ENCODE measurements around the gene GNG13. TPM values are rescaled to one million over a fixed set of nuclear protein-coding genes. Genes with fewer than 3 reads are reported as not detected.

GNG13 gene
- total RNA-seq, 2 experiments from 2014 or later, result not detected

- no peak overlapping the region for H3K4me3 Mint-ChIP-seq
- peaks cover 3% of the 10 kb centered on the region for H3K27me3 Mint-ChIP-seq
- no peaks in the 10 kb centered on the region for H3K9me3 Mint-ChIP-seq
- intact Hi-C loops (cut with micrococcal nuclease), result no loop called here
- DNase-seq (no peak), ATAC-seq (no peak)
- ChIA-PET CTCF (interaction anchor here (1.4 kb wide), 1 partner anchor 90 kb away, joined by 5 read pairs; no protein-coding TSS in a partner anchor), POLR2A (interaction anchor here (1.0 to 1.6 kb wide), 3 partner anchors 19 to 234 kb away, joined by 3 to 4 read pairs (median 4); no protein-coding TSS in a partner anchor)
- H3K27ac Mint-ChIP-seq, result no peak overlapping the region
- TF ChIP-seq, protein P1, sequence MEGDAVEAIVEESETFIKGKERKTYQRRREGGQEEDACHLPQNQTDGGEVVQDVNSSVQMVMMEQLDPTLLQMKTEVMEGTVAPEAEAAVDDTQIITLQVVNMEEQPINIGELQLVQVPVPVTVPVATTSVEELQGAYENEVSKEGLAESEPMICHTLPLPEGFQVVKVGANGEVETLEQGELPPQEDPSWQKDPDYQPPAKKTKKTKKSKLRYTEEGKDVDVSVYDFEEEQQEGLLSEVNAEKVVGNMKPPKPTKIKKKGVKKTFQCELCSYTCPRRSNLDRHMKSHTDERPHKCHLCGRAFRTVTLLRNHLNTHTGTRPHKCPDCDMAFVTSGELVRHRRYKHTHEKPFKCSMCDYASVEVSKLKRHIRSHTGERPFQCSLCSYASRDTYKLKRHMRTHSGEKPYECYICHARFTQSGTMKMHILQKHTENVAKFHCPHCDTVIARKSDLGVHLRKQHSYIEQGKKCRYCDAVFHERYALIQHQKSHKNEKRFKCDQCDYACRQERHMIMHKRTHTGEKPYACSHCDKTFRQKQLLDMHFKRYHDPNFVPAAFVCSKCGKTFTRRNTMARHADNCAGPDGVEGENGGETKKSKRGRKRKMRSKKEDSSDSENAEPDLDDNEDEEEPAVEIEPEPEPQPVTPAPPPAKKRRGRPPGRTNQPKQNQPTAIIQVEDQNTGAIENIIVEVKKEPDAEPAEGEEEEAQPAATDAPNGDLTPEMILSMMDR (IDR thresholded peaks at IDR 0.05), result no peak
- peaks cover 3% of the 10 kb centered on the region for H3K4me1 Mint-ChIP-seq (ENCODE audit: low read depth)
- peaks cover 15% of the 10 kb centered on the region for H3K36me3 Mint-ChIP-seq (ENCODE audit: low read depth)
Observed at GRCh38 chr16:801584-802363, 1.2 kb upstream of the GNG13 start.

DNA sequence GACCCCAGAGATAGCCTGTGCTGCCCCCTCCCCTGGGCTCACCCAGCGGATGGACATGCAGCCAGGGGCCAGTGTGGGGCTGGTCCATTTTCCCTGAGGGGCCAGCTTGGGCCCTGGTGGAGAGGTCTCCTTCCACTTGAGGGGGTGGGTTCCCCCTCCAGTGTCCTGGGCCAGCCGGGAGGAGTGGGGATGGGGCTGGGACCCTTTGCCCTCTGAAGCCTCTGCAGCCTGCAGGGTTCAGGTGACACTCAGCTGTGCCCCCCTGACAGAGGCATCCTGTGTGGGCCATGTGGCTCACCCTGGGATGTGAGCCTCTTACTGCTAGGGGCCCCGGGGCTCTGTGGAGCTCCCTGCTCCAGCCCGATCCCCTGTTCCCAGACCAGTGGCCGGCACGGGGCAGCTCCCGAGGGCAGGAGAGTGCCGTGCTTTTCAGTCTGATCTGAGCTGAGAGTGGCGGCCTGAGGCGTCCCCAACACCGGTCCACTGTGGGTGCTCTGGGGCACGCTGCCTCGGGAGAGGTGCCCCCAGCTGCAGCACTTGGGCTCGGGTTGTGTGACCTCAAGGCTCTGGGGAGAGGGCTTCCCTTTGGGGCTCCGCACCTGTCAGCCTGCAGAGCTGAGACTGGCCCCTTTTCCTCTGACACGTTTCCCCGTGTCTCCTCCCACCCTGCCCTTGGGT, 439 bp upstream of the GNG13 start:
- no peak for ATAC-seq
- POLR2A ChIA-PET, result interaction anchor here (1.0 to 1.6 kb wide), 2 partner anchors 18 to 76 kb away, joined by 3 to 4 read pairs; no protein-coding TSS in a partner anchor
- TF ChIP-seq, protein P1 (IDR thresholded peaks at IDR 0.05), result no peak
- H3K27ac Mint-ChIP-seq, result no peak overlapping the region
- CTCF ChIA-PET, result interaction anchor here (1.4 kb wide), 1 partner anchor 89 kb away, joined by 5 read pairs; no protein-coding TSS in a partner anchor
- peaks cover 3% of the 10 kb centered on the region for H3K27me3 Mint-ChIP-seq
- DNase-seq, result no peak
- H3K4me1 Mint-ChIP-seq (ENCODE audit: low read depth), result peaks cover 1% of the 10 kb centered on the region
- H3K36me3 Mint-ChIP-seq (ENCODE audit: low read depth), result peaks cover 18% of the 10 kb centered on the region
- intact Hi-C loops (cut with micrococcal nuclease), result no loop called here
- H3K4me3 Mint-ChIP-seq, result no peak overlapping the region
- no peaks in the 10 kb centered on the region for H3K9me3 Mint-ChIP-seq

DNA sequence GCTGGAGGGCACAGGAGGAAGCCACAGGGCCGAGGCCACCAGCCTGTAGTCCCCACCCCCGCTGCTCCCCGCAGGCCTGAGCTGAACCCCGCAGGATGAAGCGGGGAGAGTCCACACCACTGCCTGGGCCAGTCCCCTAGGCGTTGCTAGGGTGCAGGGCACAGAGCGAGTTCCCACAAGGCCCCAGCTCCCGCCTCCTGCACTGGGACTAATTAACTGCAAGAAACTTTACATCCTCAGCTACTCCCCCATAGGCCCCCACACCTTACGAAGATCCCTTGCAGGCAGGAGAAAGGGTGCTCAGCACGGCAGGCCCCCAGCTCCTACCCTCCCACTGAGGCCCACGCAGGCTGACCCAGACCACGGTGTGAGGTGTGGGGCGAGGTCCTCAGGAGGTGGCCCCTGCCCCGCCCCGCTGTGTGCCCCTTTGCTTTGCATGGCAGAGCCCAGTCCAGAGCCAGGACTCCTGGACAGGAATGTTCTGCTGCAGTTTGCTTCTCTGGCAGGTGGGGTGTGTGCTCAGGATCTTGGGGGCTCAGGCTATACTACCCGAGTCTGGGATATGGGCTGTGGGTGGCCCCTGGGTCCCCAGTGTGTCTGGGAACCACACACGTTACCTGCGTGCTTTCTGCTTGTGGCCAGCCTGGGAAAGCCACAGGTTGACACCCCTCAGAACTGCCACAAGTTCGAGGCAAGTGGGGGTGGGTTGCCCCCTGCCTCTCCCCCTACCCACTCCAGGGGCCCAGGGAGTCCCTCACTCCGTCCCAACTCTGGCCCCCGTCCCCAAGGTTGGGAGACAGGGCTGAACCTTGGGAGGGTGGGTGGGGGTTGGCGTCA, 1.2 kb downstream of the GNG13 start:
- ATAC-seq, result no peak

GRCh38 chr16:798666-799065, 1.9 kb downstream of the GNG13 start:
- Mint-ChIP-seq H3K4me3 (no peak overlapping the region), H3K27me3 (peaks cover 3% of the 10 kb centered on the region), H3K36me3 (ENCODE audit: low read depth) (peaks cover 22% of the 10 kb centered on the region), H3K9me3 (no peaks in the 10 kb centered on the region), H3K4me1 (ENCODE audit: low read depth) (peaks cover 2% of the 10 kb centered on the region), H3K27ac (no peak overlapping the region)
- ATAC-seq (no peak), DNase-seq (no peak)
- TF ChIP-seq, protein P1 (IDR thresholded peaks at IDR 0.05), result no peak
- ChIA-PET POLR2A (interaction anchor here (1.3 kb wide), 1 partner anchor 11 kb away, joined by 3 read pairs; no protein-coding TSS in a partner anchor), CTCF (no interaction called here)
- intact Hi-C loops (cut with micrococcal nuclease), result no loop called here

More for the DNA sequence above, 1.2 kb downstream of the GNG13 start:
- Mint-ChIP-seq H3K9me3 (no peaks in the 10 kb centered on the region), H3K4me1 (ENCODE audit: low read depth) (peaks cover 2% of the 10 kb centered on the region), H3K4me3 (no peak overlapping the region), H3K36me3 (ENCODE audit: low read depth) (peaks cover 22% of the 10 kb centered on the region), H3K27me3 (peaks cover 3% of the 10 kb centered on the region), H3K27ac (no peak overlapping the region)
- DNase-seq, result no peak
- CTCF ChIA-PET, result no interaction called here
- POLR2A ChIA-PET, result interaction anchor here (1.3 kb wide), 1 partner anchor 12 kb away, joined by 3 read pairs; no protein-coding TSS in a partner anchor
- TF ChIP-seq, protein P1 (IDR thresholded peaks at IDR 0.05), result no peak
- intact Hi-C loops (cut with micrococcal nuclease), result no loop called here
